Activated CD4-positive, alpha-beta T cell treated with anti-CD3 and anti-CD28 coated beads for 1 hour (primary cell): ENCODE results near the gene CCDC14.

Experiments used
- DNase-seq: peaks from one replicate; pipeline ENCODE4 v3.0.0-alpha.2; 2020

Gene CCDC14

DNA sequence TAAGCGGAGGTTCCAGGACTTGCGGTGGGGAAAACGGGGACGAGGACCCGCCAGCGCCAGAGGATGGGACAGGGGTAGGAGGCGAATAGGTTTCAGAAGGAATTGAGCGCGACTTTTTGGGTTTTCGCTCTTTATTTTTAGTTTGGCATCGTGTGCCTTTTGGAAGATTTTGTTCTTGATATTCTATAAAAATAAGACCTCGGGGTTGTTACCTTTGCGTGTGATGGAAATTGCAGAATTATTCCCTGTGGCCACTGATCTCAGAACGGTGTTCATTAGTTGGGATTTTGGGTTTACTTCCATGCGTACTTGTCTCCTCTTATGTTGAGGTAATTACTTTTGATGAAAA lies 453 bp upstream of the CCDC14 start:
- DNase-seq: no peak

GRCh38 chr3:123953735-123954134 lies 7.3 kb downstream of the CCDC14 start:
- DNase-seq: no peak

- no peak for DNase-seq
These were observed 8.0 kb downstream of the CCDC14 start for GRCh38 chr3:123952844-123953520.

DNA sequence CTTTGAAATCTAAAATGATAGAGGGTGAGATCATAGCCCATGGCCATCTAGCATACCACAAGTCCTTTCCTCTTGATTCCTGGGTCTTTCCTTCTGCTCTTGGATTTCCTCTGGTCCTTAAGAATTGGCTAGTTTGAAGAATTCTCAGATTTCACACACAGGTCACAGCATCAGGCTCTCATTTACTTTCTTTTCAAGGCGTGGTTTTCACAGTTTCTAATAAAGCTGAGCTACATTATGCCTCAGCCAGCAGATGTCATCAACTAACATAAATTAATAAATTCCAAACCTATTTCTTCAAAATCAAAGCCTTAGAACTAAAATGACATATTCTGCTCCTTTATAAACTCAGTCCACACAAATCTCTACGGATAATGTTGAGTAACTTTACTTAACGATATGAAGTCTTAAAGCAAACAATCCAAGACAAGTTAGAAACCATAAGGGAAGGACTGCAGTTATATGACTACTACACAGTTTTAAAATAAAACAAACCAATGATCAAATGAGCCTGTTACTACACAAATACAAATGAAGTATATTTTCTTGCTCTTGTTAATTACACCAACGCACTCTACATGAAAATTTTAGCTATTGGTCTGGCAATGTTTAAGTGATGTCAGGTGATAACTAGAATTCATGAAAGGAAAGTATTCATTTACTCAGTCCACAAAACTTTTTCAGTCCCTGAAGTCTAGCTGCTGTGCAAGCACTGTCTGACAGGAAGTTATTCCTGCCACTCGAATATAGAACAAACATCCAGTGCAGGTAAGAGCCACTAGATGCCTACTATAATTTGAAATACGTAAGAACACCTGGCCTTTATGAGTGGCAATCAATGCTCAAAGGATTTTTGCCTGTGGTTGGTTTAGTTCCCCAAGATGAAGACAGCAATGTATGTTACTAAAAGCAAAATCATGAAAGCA lies 9.2 kb downstream of the CCDC14 start:
- DNase-seq: no peak

DNA sequence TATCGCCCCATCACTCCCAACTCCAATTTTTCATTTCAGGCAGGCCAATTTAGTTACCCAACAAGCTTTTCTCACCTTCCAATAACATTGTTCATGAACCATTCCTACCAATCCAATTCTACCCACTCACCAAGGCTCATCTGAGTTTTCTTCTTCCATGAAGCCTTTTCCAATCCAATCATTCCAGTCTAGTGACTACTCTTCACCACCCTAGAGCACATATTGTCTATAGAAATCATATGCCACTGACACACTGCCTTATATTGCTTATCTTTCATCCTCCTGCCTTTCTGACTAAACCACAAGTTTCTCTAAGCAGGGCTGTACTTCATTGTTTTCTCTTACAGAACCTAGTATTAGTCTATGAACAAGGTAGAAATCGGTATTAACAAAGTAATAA lies 11.4 kb downstream of the CCDC14 start:
- no peak for DNase-seq

DNA sequence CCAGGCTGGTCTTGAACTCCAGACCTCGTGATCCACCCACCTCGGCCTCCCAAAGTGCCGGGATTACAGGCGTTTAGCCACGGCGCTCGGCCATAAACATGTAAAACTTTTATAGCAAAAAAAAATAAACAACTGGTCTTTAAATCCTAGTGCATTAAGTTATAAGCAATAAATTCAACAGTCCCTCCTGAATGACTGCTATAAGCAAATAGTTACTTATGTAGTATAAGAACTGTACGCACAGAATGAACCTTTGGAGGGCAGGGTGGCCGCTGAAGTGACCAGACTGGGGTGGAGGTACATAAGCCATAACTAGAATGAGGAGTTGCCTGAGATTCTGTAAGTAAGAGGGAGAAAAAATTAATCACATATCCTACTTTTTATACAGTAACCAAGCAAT lies 12.6 kb downstream of the CCDC14 start:
- no peak for DNase-seq

DNA sequence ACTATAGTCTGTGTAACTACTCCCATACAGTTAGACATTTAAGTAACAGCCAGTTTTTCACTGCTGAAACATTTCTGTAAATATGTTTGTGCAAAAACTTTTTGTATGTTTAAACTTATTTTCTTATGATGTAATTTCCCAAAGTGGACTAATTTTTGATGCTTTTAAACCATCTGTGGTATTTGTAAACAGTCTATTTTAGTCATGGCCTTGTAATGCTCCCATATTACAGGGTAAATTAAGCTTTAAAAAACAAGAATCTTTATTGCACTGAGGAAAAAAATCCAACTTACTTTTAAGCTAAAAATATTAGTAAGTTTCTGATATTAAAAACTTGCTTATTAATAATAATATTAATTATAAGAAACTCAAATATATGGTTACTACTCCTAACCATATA lies 13.5 kb downstream of the CCDC14 start:
- no peak for DNase-seq

- DNase-seq: no peak
These were observed 19.5 kb downstream of the CCDC14 start for GRCh38 chr3:123941542-123941941.

- DNase-seq: no peak
These were observed 19.9 kb downstream of the CCDC14 start for GRCh38 chr3:123941121-123941520.

DNA sequence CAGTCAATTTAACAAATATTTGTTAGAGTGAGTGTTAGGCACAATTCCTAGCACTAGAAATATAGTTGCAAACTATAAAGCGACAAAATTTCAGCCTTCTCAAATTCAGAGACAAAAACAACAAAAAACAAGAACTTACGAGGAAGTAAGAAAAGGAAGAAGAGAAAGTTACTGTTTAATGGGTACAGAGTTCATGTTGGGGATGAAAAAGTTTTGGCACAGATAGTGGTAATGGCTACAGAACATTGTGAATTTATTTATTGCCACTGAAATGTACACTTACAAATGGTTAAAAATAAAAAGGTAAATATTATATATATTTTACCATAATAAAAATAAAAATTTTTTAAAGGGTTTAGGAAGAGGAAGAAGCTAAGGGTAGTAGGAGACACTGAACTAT lies 21.3 kb downstream of the CCDC14 start:
- no peak for DNase-seq

DNA sequence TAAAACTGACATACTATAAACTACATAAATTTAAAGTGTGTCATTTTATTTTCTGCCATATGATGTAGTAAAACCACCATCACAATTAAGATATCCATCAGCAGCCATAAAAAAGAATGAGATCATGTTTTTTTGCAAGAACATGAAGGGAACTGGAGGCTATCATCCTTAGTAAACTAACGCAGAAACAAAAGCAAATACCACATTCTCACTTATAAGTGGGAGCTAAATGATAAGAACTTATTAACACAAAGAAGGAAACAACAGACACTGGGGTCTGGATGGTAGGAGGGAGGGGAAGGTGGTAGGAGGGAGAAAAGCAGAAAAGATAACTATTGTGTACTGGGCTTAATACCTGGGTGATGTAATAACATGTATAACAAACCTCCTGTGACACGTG lies 24.6 kb downstream of the CCDC14 start:
- no peak for DNase-seq

DNA sequence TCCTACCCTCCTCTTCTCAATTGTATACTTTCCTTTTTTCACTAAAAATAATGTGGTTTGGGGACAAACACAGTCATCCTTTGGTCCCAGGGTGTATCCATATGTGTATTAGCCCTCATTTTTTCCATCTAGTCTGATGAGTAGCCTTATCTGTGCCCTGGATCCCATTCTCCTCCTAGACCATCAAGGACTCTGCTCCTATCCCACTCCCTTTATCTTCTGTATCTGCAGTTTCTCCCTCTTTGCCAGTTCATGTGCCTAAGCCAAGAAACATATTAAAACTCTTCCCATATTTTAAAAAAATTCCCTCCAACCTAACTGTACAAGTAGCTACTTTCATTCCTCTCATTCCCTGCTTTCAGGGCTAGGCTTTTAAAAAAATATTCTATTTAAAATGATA lies 25.2 kb downstream of the CCDC14 start:
- DNase-seq: no peak

DNA sequence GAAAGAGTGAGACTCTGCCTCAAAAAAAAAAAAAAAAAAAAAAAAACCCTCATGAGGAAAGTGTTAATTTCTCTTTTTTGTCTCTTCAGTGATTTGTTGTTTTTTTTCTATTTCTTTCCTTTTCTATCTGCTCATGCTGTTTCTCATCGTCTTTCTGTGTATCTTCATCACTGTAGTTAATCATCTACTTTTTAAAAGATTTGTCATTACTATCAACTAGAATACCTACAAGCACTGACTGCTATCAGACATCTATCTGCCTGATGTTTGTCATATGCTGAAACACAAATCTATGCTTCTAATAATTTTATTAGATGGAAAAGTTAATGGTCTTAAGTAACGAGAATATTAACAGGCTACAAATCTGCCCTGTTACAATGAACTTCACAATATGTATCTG lies 26.8 kb downstream of the CCDC14 start:
- DNase-seq: no peak

- no peak for DNase-seq
These were observed 30.6 kb downstream of the CCDC14 start for GRCh38 chr3:123930445-123930844.

DNA sequence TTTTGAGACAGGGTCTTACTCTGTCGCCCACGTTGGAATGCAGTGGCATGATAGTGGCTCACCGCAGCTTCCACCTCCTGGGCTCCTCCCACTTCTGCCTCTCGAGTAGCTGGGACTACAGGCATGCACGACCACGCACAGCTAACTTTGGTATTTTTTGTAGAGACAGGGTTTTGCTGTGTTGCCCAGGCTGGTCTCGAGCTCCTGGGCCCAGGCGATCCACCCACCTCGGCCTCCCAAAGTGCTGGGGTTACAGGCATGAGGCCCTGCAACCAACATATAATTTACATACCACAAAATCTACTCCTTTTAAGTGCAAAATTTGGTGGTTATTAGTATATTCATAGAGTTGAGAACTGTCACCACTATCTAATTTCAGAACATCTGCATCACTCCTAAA lies 31.7 kb downstream of the CCDC14 start:
- no peak for DNase-seq

DNA sequence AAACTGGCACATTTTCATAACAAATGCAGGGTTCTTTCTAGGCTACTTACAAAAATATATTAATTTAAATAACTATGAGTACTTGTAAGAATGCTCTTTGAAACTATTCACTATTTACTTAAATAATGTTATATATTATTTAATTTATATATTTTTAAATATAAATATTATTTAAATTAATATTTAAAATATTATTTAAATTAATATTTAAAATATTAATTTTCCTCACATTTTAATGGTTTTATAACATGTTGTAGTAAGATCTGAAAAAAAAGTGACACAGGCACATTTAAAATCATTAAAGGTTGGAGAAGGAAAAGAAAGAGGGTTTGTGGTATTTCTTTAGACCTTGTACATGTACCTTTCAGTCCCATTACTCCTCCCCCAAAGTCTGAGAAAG lies 34.6 kb downstream of the CCDC14 start:
- DNase-seq: no peak

- DNase-seq: no peak
These were observed 40.2 kb downstream of the CCDC14 start for GRCh38 chr3:123920868-123921267.

DNA sequence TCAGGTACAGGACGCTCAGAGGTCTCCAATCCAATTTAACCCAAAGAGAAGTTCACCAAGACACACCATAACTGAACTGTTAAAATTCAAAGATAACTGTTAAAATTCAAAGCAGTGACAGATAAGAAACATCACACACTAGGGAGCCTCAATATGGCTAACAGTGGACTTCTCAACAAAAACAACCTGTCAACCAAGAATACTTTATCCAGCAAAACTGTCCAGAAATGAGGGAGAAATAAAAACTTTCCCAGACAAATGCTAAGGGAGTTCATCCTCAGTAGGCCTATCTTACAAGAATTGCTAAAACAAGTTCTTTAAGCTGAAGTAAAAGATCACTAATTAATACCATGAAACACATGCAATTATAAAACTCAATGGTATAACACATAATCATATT lies 40.6 kb downstream of the CCDC14 start:
- DNase-seq: no peak

- DNase-seq: no peak
These were observed 41.7 kb downstream of the CCDC14 start for GRCh38 chr3:123919353-123919752.

DNA sequence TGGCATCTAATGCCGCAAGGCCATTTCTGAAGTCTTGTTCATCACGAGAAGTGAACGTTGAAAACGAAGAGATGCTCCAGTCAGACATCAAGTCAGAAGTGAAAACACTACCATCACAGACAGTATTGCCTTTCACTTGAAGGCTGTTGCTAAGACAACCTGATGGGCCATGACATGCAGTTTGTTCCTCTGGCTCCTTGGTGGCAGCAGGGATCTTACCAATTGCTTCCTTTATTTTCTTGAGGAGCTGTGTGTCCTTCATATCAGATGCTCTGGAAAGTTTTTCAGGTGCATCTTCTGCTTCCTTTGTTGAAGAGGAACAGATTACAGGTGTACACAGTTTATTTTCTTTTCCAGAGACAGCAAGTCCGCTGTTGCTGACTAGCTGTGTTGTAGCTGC lies 46.2 kb downstream of the CCDC14 start:
- DNase-seq: no peak

GRCh38 chr3:123909785-123910184 lies 51.2 kb downstream of the CCDC14 start:
- DNase-seq: no peak

- no peak for DNase-seq
These were observed 53.3 kb downstream of the CCDC14 start for GRCh38 chr3:123907720-123908119.

DNA sequence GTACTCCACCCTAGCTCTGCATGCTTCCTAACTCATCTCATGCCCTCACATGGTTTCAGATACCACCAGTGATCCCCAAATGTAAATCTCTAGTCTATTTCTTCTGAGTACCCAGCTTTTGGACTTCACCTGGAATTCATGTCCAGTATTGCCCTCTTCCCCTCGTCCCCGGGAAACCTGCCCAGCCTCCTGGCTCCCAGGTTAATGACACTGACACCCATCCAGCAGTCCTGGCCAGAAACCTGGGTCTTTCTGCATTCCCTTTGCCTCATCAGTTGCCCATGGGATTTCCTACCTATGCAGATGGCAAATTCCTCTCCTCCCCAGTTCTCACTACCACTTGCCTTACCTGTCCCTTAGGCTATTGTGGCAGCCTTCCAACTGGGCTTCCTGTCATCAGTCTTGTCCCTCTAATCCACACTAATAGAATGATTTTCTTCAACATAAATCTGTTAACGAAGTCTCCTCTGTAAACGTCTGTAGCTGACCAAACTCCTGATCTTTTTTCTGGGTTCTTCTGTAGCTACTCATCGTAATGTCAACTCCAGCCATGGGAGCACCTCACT lies 61.6 kb downstream of the CCDC14 start:
- DNase-seq: no peak

DNA sequence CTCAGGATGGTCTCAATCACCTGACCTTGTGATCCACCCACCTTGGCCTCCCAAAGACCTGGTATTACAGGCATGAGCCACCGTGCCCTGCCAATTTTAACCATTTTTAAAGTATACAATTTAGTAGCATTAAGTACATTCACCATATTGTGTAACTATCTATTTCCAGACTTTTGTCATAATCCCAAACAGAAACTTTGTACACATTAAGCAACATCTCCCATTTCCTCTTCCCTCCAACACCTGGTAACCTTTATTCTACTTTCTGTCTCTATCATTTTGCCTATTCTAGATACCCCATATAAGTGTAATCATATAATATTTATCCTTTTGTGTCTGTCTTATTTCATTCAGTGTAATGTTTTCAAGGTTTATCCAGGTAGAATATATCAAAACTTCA lies 68.0 kb downstream of the CCDC14 start:
- DNase-seq: no peak
